Fibroblast of pulmonary artery (primary cell): ENCODE measurements around the gene ABLIM2.

Experiments used
- DNase-seq: peaks from one replicate; pipeline ENCODE4 v3.0.0-alpha.2; 2010; ENCODE audit warnings: low read depth
- H3K4me3 ChIP-seq: replicated peaks from 2 replicates; pipeline ENCODE4 v1.5.1; 2011; ENCODE audit warnings: low read depth, mild to moderate bottlenecking, control low read depth, low read length, moderate library complexity
- CTCF ChIP-seq: IDR thresholded peaks from 2 replicates; pipeline ENCODE4 v1.5.1; 2011; ENCODE audit warnings: mild to moderate bottlenecking, control low read depth, low read length, inconsistent platforms; ENCODE audit errors: missing control alignments

Gene ABLIM2

GRCh38 chr4:8005814-8006215 is 152.8 kb downstream of the ABLIM2 start:
- H3K4me3 ChIP-seq: no peak overlapping the region
- no peak for TF ChIP-seq CTCF
- no peak for DNase-seq

- no peak for DNase-seq
- H3K4me3 ChIP-seq: no peak overlapping the region
- no peak for TF ChIP-seq CTCF
Observed at GRCh38 chr4:8005033-8005808, 153.4 kb downstream of the ABLIM2 start.

DNA sequence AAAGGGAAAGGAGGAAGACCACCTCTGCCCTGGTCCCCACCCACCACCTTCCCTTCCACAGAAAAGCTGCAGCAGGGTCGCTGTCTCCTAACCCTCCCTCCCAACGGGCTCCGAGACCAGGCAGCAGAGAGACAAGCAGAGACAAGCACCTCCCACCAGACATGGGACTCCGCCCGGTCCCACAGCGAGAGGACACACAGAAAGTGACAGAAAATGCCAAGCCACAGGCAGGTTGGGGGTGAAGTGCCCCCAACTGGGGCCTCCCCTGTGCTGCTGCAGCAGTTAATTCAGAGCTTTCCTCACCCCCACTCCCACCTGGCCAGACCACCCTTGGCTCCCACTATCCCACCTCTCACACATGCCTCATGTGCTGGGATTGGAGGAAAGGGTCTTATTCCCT is 154.5 kb downstream of the ABLIM2 start:
- no peak for DNase-seq
- H3K4me3 ChIP-seq: no peak overlapping the region
- TF ChIP-seq CTCF: no peak

GRCh38 chr4:8002525-8003309 is 155.9 kb downstream of the ABLIM2 start:
- no peak for TF ChIP-seq CTCF
- no peak for DNase-seq
- H3K4me3 ChIP-seq: no peak overlapping the region

DNA sequence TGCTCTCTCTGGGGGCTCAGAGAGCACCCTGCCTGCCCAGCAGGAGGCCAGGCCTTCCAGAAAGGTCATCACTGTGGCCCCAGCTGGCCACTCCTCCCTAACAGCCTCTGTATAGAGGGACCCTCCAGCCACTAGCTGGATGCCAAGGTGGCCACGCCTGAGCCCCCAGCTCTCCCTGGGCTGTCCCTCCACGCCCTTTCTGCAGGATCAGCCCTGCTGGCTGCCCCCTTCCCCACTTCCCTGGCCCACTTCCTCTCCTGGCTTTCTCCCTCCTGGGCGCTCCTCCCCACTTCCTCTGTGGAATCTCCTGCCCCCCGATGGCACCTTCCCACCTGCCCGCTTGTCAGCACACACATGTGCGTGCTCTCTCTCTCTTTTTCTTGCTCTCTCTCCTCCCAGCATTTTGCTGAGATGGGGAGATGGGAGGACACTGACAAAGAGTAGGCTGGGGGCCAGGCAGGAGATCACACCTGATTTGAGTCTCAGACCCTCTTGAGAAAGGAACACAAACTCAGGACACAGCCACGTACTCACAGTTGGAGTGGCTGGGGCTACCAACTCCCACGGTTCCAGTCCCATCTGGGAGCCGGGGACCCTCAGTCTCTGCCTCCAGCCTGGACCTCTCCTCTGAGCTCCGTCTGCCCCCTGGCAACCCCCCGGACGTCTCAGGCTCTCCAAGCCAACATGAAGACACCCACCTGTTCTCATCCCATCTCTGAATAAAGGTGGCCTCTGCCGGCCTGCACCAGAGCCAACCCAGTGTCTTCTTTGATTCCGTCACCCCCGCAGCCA is 156.9 kb downstream of the ABLIM2 start:
- no peak overlapping the region for H3K4me3 ChIP-seq
- DNase-seq: no peak
- no peak for TF ChIP-seq CTCF

GRCh38 chr4:8000721-8001491 is 157.7 kb downstream of the ABLIM2 start:
- no peak for DNase-seq
- no peak for TF ChIP-seq CTCF
- no peak overlapping the region for H3K4me3 ChIP-seq
